Muscle layer of colon (tissue), 2 donors: ENCODE data around the gene SNX32.

ENCODE experiments used
- H3K27ac ChIP-seq: one replicate; pipeline ENCODE4 v1.7.0; 2013; ENCODE audit warnings: low read depth, mild to moderate bottlenecking, low read length, moderate library complexity
- H3K27me3 ChIP-seq, 2 donors: one replicate each; pipeline ENCODE4 v1.7.0; 2013; ENCODE audit warnings: low read length in 2 of 2, mild to moderate bottlenecking in 2 of 2; ENCODE audit not compliant: insufficient read depth in 2 of 2, control insufficient read depth in 1 of 2
- H3K36me3 ChIP-seq: one replicate; pipeline ENCODE4 v1.7.0; 2013; ENCODE audit warnings: mild to moderate bottlenecking, low read length; ENCODE audit not compliant: insufficient read depth
- H3K4me1 ChIP-seq: one replicate; pipeline ENCODE4 v1.7.0; 2013; ENCODE audit warnings: mild to moderate bottlenecking, low read length; ENCODE audit not compliant: insufficient read depth
- H3K4me3 ChIP-seq, 2 donors: one replicate each; pipeline ENCODE4 v1.7.0; 2013; ENCODE audit warnings: low read length in 2 of 2, low read depth in 1 of 2, mild to moderate bottlenecking in 1 of 2, moderate library complexity in 1 of 2
- H3K9ac ChIP-seq: one replicate; pipeline ENCODE4 v1.7.0; 2013; ENCODE audit warnings: low read length
- H3K9me3 ChIP-seq: one replicate; pipeline ENCODE4 v1.7.0; 2013; ENCODE audit warnings: mild to moderate bottlenecking, low read length
- donor health status: abdominal sarcoma.
- donor health status: Adenocarcinoma of cecum.

The SNX32 gene

DNA sequence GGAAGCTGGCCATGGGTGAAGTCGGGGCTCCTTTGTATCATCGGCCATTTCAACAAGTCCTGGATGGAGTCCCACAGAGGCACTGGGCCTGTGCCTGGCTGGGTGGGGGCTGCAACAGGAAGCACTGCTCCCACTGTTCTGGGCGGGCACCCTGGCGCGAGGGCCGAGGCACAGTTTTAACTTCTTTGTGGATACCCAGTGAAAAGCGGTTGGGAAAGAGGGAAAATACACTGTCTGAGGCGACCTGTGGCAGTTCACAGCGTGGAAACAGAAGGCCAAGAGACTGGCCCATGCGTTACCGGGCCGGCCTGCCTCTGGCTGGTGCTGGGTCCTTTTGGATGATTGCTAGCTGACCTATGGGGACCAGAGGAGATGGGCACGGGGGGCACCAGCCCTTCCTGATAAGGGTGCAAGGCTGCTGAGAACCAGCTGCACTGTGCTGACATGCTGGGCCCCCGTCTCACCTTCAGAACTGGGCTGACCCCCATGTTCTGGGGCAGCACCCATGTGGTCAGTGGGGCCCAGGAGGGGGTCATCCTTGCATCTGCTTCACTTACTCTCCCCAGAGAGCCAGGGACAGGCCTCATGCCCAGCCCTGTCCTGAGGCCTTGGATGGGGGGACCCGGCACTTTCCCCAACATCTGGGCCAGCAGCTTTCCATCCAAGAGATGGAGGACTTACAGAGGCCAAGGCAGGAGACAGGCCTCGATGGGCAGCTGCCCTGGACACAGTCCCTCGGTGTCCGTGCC is 42.7 kb upstream of the SNX32 start:
- Histone ChIP-seq H3K4me1 (peaks cover 11% of the 10 kb centered on the region), H3K9ac (no peak overlapping the region), H3K9me3 (no peaks in the 10 kb centered on the region), H3K27ac (no peak overlapping the region), H3K27me3 (peaks cover 21 to 31% of the 10 kb centered on the region in 2 donors), H3K36me3 (no peaks in the 10 kb centered on the region), H3K4me3 (no peak overlapping the region)

DNA sequence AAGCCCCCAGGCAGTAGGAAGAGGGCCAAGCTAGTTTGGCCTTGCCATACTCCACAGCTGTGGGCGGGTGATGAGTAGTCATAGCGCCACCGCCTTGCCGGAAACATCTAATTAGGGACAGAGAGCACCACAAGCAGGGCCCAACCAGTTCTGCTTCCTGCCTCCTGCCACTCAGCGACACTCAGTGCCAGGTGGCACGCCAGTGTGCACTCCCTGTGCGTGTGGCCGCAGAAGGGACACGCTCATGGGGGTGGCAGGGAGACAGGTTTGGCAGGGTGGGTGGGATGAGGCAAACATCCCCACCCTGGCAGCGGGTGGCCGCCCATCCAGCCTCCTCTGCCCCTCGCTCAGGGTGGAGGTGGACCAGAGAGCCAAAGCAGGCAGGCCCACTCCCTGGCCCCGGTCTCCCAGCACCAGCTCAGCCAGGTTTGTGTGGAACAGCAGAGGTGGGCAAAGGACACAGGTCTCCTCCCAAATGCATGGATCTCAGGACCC is 42.0 kb upstream of the SNX32 start:
- Histone ChIP-seq H3K27me3 (peaks cover 15 to 26% of the 10 kb centered on the region in 2 donors), H3K9me3 (no peaks in the 10 kb centered on the region), H3K4me1 (peaks cover 8% of the 10 kb centered on the region), H3K4me3 (no peak overlapping the region), H3K27ac (no peak overlapping the region), H3K9ac (no peak overlapping the region), H3K36me3 (no peaks in the 10 kb centered on the region)

DNA sequence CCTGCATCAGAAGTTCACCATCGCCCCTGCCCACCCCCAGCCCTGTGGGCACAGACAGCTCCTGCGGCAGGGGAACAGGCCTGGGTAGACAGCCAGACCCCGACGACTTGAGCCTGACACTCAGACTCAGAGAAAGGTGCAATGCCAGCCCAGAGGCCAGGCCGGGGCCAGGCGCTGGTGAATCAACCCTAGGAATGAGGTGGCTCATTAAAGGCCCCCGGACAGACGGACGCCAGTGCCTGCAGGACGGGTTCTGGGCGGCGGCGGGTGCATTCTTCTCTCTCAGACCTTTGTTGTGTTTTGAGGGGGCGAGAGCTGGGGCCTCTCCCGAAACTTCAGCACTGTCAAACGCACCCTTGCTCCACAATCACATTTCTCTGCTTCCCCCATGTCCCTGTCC is 41.3 kb upstream of the SNX32 start:
- H3K36me3 ChIP-seq = no peaks in the 10 kb centered on the region
- no peak overlapping the region for H3K9ac ChIP-seq
- no peak overlapping the region for H3K4me3 ChIP-seq
- H3K27ac ChIP-seq = no peak overlapping the region
- H3K9me3 ChIP-seq = no peaks in the 10 kb centered on the region
- H3K27me3 ChIP-seq = peaks cover 20 to 27% of the 10 kb centered on the region in 2 donors
- peaks cover 8% of the 10 kb centered on the region for H3K4me1 ChIP-seq

DNA sequence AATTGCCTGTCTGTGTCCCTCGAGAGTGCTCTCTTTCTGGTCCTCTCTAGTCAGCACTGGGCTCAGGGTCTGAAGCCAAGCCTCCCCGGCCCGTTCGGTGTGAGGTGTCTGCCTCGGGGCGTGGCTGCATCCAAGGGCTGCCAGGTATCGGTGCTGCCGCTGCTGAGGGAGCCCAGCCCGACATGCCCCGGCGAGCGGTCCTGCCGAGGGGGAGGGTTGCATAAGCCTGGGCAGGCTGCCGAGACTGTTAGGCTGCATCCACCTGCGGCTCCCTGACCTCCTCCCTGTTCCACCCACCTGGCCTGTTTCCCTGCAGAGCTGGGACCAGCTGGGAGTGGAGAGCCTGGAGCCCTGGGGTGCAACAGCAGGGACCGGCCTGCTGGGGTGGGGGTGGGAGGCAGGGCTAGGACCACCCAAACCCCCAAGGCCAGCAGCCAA is 40.6 kb upstream of the SNX32 start:
- peaks cover 22 to 27% of the 10 kb centered on the region in 2 donors for H3K27me3 ChIP-seq
- H3K9ac ChIP-seq = no peak overlapping the region

DNA sequence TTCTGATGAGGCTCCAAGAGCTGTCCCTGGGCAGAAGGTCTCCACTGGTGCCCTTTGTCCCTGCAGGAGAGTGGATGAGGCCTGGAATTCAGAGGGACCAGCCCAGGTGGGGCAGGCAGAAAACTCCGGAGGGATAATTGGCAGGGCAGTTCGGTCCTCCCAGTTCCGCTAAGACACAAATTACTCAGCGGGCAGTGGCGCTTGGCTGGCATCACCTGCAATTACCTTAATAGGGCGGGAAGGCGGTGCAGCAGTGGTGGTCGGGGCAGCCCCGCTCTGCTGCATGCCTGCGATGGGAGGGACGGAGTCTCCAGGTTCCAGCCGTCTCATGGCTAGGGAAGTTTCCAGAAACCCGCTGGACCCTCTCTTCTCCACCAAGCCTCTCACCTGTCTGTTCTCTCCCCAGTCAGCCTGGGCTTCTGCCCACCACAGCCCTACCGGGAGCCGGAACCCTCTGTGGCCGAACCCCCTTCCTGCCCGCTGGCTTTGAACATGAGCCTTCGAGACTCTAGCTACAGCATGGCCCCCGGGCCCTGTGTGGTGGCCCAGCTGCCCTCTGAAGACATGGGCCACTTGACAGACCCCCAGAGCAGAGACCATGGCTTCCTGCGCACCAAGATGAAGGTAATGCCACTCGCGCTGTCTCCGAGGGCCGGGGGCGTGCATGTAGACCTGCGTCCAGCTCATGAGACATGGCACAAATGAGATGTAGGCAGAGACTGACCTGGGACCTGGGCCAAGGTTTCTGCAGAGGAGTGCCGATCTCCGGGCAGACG is 40.0 kb upstream of the SNX32 start:
- no peaks in the 10 kb centered on the region for H3K36me3 ChIP-seq
- peaks cover 19 to 26% of the 10 kb centered on the region in 2 donors for H3K27me3 ChIP-seq
- H3K27ac ChIP-seq = no peak overlapping the region
- no peaks in the 10 kb centered on the region for H3K4me1 ChIP-seq
- no peak overlapping the region for H3K9ac ChIP-seq
- no peak overlapping the region for H3K4me3 ChIP-seq
- no peaks in the 10 kb centered on the region for H3K9me3 ChIP-seq

More for the DNA sequence above, 40.6 kb upstream of the SNX32 start:
- Histone ChIP-seq H3K36me3 (no peaks in the 10 kb centered on the region), H3K9me3 (no peaks in the 10 kb centered on the region), H3K27ac (no peak overlapping the region), H3K4me3 (no peak overlapping the region), H3K4me1 (peaks cover 2% of the 10 kb centered on the region)

DNA sequence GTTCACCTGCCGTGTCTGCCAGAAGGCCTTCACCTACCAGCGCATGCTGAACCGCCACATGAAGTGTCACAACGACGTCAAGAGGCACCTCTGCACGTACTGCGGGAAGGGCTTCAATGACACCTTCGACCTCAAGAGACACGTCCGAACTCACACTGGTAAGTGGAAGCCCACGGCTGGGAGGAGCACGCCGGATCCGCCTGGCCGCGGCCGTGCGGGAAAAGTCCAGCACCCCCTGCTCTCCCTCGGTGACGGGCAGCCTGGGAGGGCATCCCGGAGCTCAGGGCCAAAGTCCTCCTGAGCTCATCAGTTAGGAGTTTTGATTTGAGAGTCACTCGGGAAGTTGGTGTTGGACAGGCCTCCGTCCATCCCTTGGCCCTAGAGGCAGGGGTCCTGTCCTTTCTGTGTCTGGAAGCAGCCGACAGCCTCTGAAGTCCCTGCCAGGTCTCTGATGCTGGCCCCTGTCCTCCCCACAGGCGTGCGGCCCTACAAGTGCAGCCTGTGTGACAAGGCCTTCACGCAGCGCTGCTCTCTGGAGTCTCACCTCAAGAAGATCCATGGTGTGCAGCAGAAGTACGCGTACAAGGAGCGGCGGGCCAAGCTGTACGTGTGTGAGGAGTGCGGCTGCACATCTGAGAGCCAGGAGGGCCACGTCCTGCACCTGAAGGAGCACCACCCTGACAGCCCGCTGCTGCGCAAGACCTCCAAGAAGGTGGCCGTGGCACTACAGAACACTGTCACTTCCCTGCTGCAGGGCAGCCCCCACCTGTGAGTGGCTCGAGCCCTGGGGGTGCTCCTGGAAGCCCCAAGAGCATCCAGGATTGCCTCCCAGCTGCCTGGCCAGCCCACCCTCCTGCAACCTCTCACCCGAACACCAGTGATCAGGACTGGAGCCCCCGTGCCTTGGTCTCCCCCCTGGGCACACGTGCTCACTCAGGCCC is 38.9 kb upstream of the SNX32 start:
- Histone ChIP-seq H3K9ac (no peak overlapping the region), H3K4me1 (no peaks in the 10 kb centered on the region), H3K4me3 (no peak overlapping the region), H3K36me3 (no peaks in the 10 kb centered on the region), H3K27ac (no peak overlapping the region), H3K9me3 (no peaks in the 10 kb centered on the region), H3K27me3 (peaks cover 15 to 27% of the 10 kb centered on the region in 2 donors)

DNA sequence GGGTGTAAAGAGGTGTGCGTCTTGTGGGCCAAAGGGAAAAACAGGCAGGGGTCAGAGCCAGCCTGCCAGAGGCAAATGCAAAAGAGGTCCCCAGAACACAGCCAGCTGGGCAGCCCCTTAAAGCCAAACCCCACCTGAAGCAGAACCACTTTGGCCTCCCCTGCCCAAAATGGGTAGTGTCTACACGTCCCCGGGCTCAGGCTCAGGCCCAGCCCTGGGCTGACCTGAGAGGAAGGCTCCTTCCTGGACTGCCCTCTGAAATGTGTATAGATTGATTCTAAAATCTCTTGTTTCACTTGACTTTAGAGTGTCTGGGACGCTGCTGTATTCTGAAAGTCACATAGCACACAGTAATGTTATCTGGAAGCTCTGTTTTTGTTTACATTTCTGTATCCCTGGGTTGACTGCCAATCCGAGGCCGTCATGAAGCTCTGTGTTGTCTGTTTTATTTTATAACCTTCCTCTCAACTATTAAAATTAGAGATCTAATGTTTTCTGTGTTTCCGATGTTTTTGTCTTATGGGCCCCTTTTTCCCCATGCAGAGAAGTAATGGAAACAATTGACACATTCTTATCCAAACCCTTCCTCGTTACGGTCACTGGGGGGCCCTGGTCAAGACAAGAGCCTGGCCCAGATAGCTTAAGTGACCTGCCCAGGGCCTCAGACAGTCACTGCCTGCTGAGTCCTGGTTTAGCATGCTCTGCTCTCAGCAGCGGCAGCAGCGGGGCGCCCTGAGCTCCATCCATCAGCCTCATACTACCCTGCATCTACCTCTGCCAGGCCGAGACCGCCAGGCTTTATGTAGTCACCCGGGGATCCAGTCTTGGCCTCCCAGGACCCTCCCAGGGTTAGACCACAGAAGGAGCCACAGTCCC is 36.8 kb upstream of the SNX32 start:
- H3K9me3 ChIP-seq = no peaks in the 10 kb centered on the region
- no peaks in the 10 kb centered on the region for H3K36me3 ChIP-seq
- H3K4me3 ChIP-seq = no peak overlapping the region
- no peak overlapping the region for H3K9ac ChIP-seq
- no peak overlapping the region for H3K27ac ChIP-seq
- H3K27me3 ChIP-seq = peaks cover 18 to 40% of the 10 kb centered on the region in 2 donors
- no peaks in the 10 kb centered on the region for H3K4me1 ChIP-seq

DNA sequence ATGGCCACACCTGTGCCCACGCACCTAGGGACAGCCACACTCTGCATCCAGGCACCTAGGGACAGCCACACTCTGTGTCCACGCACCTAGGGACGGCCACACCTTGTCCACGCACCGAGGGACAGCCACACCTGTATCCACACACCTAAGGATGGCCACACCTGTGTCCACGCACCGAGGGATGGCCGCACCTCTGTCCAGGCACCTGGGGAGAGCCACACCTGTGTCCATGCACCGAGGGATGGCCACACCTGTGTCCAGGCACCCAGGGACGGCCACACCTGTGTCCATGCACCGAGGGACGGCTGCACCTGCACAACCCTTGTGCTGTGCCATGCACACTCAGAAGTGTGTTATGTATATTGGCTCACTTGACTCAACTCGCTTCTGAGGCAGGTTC is 36.1 kb upstream of the SNX32 start:
- peaks cover 18 to 45% of the 10 kb centered on the region in 2 donors for H3K27me3 ChIP-seq
- H3K4me3 ChIP-seq = no peak overlapping the region
- H3K36me3 ChIP-seq = no peaks in the 10 kb centered on the region
- H3K27ac ChIP-seq = no peak overlapping the region
- H3K4me1 ChIP-seq = no peaks in the 10 kb centered on the region
- H3K9ac ChIP-seq = no peak overlapping the region
- H3K9me3 ChIP-seq = no peaks in the 10 kb centered on the region

DNA sequence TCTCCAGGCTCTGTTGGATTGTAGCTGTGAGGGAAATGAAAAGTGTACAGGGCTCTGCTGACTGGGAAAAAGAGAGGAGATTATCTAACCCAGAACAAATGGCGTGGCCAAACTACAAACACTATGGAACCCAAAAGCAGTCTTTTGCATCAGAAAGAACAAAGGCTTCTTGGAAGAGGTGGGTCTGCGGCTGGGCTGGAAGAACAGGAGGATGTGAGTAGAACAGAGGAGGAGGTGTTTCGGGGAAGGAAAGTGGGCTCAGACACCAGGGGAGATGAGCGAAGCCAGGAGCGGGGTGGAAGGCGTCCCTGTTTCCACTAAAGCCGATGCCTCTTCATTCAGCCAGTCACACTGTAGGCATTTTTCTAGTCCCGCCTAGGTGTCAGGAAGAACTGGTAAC is 34.9 kb upstream of the SNX32 start:
- Histone ChIP-seq H3K4me3 (no peak overlapping the region), H3K27ac (no peak overlapping the region), H3K9ac (no peak overlapping the region), H3K4me1 (no peaks in the 10 kb centered on the region), H3K27me3 (peaks cover 28 to 52% of the 10 kb centered on the region in 2 donors), H3K9me3 (no peaks in the 10 kb centered on the region), H3K36me3 (no peaks in the 10 kb centered on the region)

DNA sequence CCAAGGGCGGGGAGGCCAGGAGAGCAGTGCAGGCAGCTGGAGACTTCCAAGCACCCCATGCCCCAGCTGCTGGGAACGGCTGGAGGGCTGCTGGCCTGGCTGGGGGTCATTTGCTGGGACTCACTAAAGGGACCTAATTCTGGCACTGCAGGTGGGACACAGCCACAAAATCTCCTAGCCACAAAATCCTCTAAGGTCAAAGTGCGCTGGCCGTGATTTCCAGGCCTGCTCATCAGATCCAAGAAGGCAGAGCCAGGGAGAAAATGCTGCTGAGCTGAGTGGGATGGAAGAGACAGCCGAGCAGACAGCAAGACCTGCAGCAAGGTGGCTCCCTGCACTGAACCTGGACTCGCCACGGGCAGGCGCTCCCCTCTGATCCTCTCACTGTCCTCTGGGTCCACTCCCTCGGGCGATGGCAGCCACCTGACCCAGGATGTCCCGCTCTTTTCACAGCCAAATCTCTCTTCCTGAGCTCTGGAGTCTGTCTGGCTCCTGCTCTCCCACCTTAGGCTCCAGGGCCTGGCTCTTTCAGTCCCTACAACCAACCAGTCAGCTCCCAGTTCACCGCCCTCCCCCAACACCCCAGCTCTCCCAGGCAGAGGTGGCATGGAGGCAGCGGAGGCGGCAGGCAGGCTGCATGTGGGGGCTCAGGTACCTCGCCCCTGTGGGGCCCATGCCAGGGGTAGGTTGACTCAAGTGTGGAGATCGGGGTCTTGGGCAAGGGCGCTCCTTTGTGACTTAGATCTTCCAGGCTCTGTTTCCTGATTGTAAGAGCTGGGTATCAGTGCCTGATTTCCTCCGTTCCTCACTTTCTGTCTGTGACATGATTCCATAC is 32.4 kb upstream of the SNX32 start:
- Histone ChIP-seq H3K9ac (no peak overlapping the region), H3K4me1 (no peaks in the 10 kb centered on the region), H3K36me3 (no peaks in the 10 kb centered on the region), H3K27ac (no peak overlapping the region), H3K4me3 (no peak overlapping the region), H3K27me3 (peaks cover 32 to 59% of the 10 kb centered on the region in 2 donors), H3K9me3 (no peaks in the 10 kb centered on the region)
